Measurements from ENCODE around the gene ABCC4. TPM values are rescaled to one million over a fixed set of nuclear protein-coding genes. Genes with fewer than 3 reads are reported as not detected.

ABCC4 gene
- total and polyA plus RNA-seq, 8 donors, result 0.80 to 8.7 (median 4.1) TPM

DNA sequence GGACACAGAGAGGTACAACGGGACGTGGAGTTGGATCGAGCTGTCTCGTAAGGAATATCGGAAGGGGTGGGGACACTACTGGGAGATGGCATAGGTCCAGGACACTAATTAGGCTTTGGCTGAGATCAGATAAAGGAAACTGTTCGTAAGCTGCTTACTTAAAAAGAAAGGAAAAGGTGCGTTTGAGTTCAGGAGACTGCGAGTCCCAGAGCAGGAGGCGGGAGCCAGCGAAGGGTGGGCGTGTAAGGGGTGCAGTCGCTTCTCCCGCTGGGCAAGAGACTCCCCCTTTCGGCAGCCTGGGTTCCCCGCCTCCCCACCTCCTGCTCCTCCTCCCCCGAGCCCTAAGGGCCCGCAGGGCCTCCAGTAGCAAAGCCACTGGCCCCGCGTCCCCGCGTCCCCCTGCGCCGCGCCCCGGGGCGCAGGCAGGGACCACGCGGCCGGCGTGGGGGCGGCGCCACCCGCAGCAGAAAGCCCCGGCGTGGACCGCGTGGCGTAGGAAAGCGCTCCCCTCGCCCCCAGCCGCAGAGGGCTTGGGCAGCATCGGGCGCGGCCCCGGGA lies 547 bp downstream of the ABCC4 start:
- H3K9me3 ChIP-seq, result no peaks in the 10 kb centered on the region
- TF ChIP-seq, protein P1, sequence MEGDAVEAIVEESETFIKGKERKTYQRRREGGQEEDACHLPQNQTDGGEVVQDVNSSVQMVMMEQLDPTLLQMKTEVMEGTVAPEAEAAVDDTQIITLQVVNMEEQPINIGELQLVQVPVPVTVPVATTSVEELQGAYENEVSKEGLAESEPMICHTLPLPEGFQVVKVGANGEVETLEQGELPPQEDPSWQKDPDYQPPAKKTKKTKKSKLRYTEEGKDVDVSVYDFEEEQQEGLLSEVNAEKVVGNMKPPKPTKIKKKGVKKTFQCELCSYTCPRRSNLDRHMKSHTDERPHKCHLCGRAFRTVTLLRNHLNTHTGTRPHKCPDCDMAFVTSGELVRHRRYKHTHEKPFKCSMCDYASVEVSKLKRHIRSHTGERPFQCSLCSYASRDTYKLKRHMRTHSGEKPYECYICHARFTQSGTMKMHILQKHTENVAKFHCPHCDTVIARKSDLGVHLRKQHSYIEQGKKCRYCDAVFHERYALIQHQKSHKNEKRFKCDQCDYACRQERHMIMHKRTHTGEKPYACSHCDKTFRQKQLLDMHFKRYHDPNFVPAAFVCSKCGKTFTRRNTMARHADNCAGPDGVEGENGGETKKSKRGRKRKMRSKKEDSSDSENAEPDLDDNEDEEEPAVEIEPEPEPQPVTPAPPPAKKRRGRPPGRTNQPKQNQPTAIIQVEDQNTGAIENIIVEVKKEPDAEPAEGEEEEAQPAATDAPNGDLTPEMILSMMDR (IDR thresholded peaks at IDR 0.05), result no peak
- ATAC-seq, result peak; percentile 1 to 21 (median 10)
- intact Hi-C loops (cut with DNase I), result no loop called here
- peak; percentile 18 to 67 (median 44) for DNase-seq
- no peaks in the 10 kb centered on the region for H3K36me3 ChIP-seq
- H3K27ac ChIP-seq, result peak overlapping the region in 2 of 4 donors; percentile 18 to 50
- WGBS, 2 donors, result 1% methylated on average over 19 to 44 of the region's 45 CpGs
- H3K4me3 ChIP-seq, result peak overlapping the region; percentile 66 to 94 (median 72)
- H3K27me3 ChIP-seq, result no peaks in the 10 kb centered on the region
- no peak for FAIRE-seq
- H3K4me1 ChIP-seq, result peaks cover 9 to 14% (median 11%) of the 10 kb centered on the region in 3 donors

DNA sequence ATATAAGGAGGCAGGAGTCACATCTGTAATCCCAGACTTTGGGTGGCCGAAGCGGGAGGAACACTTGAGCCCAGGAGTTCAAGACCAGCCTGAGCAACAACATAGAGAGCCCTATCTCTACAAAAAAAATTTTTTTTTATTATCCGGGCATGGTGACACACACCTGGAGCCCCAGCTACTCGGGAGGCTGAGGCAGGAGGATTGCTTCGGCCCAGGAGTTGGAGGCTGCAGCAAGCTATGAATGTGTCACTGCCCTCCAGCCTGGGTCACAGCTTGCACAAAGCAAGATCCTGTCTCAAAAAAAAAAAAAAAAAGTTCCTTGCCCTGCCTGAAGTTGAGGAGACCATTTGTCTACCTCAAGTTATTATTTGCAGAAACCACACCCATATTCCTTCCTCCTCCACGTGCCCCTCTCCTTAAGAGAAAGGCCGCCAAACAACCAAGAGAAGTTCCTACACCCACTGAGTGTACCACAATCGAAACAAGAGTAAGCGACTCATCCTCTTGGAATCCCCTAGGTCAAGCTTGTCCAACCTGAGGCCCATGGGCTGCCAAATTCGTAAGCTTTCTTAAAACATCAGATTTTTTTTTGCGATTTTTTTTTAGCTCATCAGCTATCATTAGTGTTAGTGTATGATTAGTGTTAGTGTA lies 2.2 kb downstream of the ABCC4 start:
- Histone ChIP-seq H3K27ac (no peak overlapping the region), H3K27me3 (no peaks in the 10 kb centered on the region), H3K9me3 (no peaks in the 10 kb centered on the region), H3K4me1 (peaks cover 9 to 14% (median 11%) of the 10 kb centered on the region in 3 donors), H3K36me3 (no peaks in the 10 kb centered on the region), H3K4me3 (no peak overlapping the region)
- WGBS, 2 donors, result 91% methylated on average over 11 of the region's 11 CpGs
- TF ChIP-seq, protein P1 (IDR thresholded peaks at IDR 0.05), result no peak
- ATAC-seq (no peak), DNase-seq (no peak), FAIRE-seq (no peak)
- intact Hi-C loops (cut with DNase I), result no loop called here

DNA sequence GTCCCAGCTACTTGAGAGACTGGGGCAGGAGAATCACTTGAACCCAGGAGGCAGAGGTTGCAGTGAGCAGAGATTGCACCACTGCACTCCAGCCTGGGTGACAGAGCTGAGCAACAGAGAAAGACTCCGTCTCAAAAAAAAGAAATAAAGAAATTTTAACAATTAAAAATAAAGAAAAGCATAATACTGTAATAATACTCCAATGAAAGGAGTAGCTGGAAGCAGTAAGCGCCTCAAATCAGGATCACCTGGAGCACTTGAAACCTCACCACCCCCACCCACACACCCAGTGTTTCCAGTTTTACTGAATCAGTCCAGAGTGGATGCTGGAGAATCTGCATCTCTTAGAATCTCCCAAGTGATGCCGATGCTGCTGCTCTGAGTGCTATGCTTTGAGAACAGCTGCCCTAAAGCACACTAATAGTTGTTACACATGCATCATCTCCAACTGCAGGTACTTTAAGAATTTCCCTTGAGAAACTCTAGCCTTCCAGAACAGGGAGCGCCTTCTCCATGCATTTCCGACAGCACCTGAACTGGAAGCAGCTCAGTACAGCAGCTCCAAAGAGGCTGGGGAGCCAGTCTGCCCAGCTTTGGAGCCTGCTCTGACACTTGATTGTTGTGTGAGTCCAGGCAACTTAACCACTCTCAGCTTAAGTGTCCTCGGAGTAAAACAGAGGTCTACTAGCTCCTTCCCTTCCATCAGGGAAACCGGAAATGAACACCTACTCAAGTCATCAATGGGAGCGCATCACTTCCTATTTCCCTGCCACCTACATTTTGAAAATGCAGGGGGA lies 2.9 kb downstream of the ABCC4 start:
- DNase-seq (no peak), ATAC-seq (no peak)
- H3K27ac ChIP-seq, result peak overlapping the region in 3 of 4 donors; percentile 55 to 82 (median 73)

DNA sequence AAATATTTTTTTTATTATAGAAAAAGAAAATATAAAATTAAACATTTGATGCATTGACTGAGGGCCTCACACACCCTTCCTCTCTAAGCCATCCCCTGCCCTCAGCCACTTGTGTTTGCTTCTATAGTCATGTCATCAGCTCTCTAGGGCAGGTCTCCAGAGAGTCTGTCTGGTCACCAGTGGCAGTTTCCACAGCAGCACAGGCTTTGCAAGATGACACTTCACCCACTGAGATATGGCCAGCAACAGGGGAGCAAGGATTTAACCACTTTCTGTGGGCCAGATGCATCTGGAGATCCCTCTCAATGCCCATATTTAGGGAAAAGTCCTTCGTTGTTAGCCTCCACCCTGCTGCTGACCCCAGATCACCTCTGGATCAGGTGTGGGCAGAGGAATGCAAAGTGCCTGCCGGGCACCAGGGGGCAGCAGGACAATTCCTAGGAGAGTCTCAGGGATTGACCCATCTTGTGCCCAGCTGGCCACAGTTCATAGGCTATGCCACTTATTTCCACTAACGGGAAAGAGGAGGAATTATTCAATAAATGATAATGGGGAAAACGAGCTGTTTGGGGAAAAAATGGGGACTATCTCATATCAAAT lies 4.8 kb downstream of the ABCC4 start:
- TF ChIP-seq, protein P1 (IDR thresholded peaks at IDR 0.05), result peak; percentile 43 to 56 (median 48)
- no peak for FAIRE-seq
- no peaks in the 10 kb centered on the region for H3K9me3 ChIP-seq
- H3K27ac ChIP-seq, result no peak overlapping the region
- no peaks in the 10 kb centered on the region for H3K36me3 ChIP-seq
- ATAC-seq, result peak; percentile 77 to 85 (median 78)
- H3K27me3 ChIP-seq, result no peaks in the 10 kb centered on the region
- 12 to 19% methylated on average over 4 of the region's 4 CpGs for WGBS, 2 donors
- DNase-seq, result peak in 5 of 6 donors; percentile 58 to 72 (median 69)
- intact Hi-C loops (cut with DNase I), result no loop called here
- H3K4me3 ChIP-seq, result no peak overlapping the region
- H3K4me1 ChIP-seq, result peaks cover 9 to 14% (median 11%) of the 10 kb centered on the region in 3 donors

More for the DNA sequence above, 2.9 kb downstream of the ABCC4 start:
- Histone ChIP-seq H3K9me3 (no peaks in the 10 kb centered on the region), H3K36me3 (no peaks in the 10 kb centered on the region), H3K27me3 (no peaks in the 10 kb centered on the region), H3K4me1 (peaks cover 9 to 14% (median 11%) of the 10 kb centered on the region in 3 donors), H3K4me3 (no peak overlapping the region)
- intact Hi-C loops (cut with DNase I), result no loop called here
- WGBS, 2 donors, result 92 to 97% methylated on average over 8 of the region's 8 CpGs
- FAIRE-seq, result no peak
- TF ChIP-seq, protein P1 (IDR thresholded peaks at IDR 0.05), result no peak
